GM23248 (cell line): ENCODE data around the gene ZDHHC13.

ENCODE experiments used
- EZH2 ChIP-seq: fragments of 200-600 bp; sonication (generic); IDR thresholded peaks from 2 replicates; pipeline ENCODE4 v1.6.1; 2018; ENCODE audit warnings: antibody characterized with exemption, mild to moderate bottlenecking; ENCODE audit not compliant: insufficient read depth, poor library complexity, severe bottlenecking
- EZH2phosphoT487 ChIP-seq: fragments of 200-600 bp; sonication (generic); IDR thresholded peaks from 2 replicates; pipeline ENCODE4 v1.6.1; 2018; ENCODE audit warnings: antibody characterized with exemption, moderate library complexity, mild to moderate bottlenecking, low read depth; ENCODE audit not compliant: insufficient read depth

DNA sequence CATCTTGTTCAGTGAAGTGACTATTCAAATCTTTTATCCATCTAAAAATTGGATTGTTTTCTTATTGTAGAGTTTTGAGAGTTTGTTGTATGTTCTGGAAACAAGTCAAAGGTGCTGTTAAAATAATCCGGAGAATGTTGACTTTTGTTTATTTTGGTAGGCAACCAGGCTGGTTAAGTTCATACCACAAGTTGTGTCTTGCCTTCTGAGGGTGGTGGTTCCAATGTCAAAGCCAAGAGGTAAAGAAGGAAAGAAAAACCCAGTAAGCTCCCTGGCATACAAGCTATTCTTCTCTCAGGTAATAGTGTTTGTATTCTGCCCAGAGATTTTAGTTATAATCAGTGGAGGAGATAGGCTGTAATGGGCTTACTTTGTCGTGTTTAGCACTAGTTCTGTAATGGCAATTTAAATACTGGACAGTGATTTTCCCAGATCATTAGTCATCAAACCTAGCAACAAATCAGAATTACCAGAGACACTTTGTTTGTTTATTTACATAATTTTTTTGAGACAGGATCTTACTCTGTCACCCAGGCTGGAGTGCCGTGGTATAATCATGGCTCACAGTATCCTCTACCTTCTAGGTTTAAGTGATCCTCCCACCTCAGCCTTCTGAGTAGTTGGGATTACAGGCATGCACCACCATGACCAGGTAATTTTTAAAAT is 99.9 kb downstream of the ZDHHC13 start:
- no peak for TF ChIP-seq EZH2phosphoT487
- TF ChIP-seq EZH2, result no peak
